ENCODE data around the gene CHIT1. TPM values are rescaled to one million over a fixed set of nuclear protein-coding genes. Genes with fewer than 3 reads are reported as not detected.

CHIT1 gene
- polyA plus RNA-seq, 1 donor from 2014 or later, result not detected

GRCh38 chr1:203239526-203240305 is 10.2 kb upstream of the CHIT1 start:
- no peak for TF ChIP-seq EP300 (conservative IDR thresholded peaks at IDR 0.05; ENCODE audit: poor library complexity, severe bottlenecking)
- TF ChIP-seq MXI1 (conservative IDR thresholded peaks at IDR 0.05; ENCODE audit: poor library complexity, severe bottlenecking), result no peak
- no peak for TF ChIP-seq REST (IDR thresholded peaks at IDR 0.05; ENCODE audit: borderline replicate concordance)
- Histone ChIP-seq H3K9me2 (ENCODE audit: insufficient read depth, low read length) (no peaks in the 10 kb centered on the region), H3K4me3 (ENCODE audit: low read length) (no peak overlapping the region), H3K4me2 (ENCODE audit: low read length) (no peak overlapping the region), H3F3A (ENCODE audit: insufficient read depth, low read length, poor library complexity, severe bottlenecking) (no peaks in the 10 kb centered on the region), H3K27ac (ENCODE audit: low read length) (no peak overlapping the region), H2AFZ (ENCODE audit: low read depth, low read length) (no peak overlapping the region), H3K79me2 (replicated peaks; ENCODE audit: insufficient read depth, low read length) (no peaks in the 10 kb centered on the region), H3K27me3 (ENCODE audit: insufficient read depth, low read depth, low read length) (no peaks in the 10 kb centered on the region), H3K9me3 (ENCODE audit: low read length) (no peaks in the 10 kb centered on the region), H3K36me3 (ENCODE audit: insufficient read depth, low read length) (no peaks in the 10 kb centered on the region), H4K20me1 (ENCODE audit: insufficient read depth) (no peaks in the 10 kb centered on the region), H3K9ac (ENCODE audit: low read length) (no peak overlapping the region)

GRCh38 chr1:203239081-203239480 is 9.6 kb upstream of the CHIT1 start:
- H4K20me1 ChIP-seq (ENCODE audit: insufficient read depth), result no peaks in the 10 kb centered on the region
- no peaks in the 10 kb centered on the region for H3K27me3 ChIP-seq (ENCODE audit: insufficient read depth, low read depth, low read length)
- no peak overlapping the region for H3K4me2 ChIP-seq (ENCODE audit: low read length)
- H3K9me3 ChIP-seq (ENCODE audit: low read length), result no peaks in the 10 kb centered on the region
- no peak overlapping the region for H3K4me3 ChIP-seq (ENCODE audit: low read length)
- H3K27ac ChIP-seq (ENCODE audit: low read length), result no peak overlapping the region
- H3K9ac ChIP-seq (ENCODE audit: low read length), result no peak overlapping the region
- no peaks in the 10 kb centered on the region for H3K36me3 ChIP-seq (ENCODE audit: insufficient read depth, low read length)
- no peak overlapping the region for H2AFZ ChIP-seq (ENCODE audit: low read depth, low read length)
- TF ChIP-seq MXI1 (conservative IDR thresholded peaks at IDR 0.05; ENCODE audit: poor library complexity, severe bottlenecking), result no peak
- no peak for TF ChIP-seq TAF1 (IDR thresholded peaks at IDR 0.05; ENCODE audit: low read depth)
- no peak for TF ChIP-seq SMC3 (conservative IDR thresholded peaks at IDR 0.05; ENCODE audit: poor library complexity)
- TF ChIP-seq EP300 (conservative IDR thresholded peaks at IDR 0.05; ENCODE audit: poor library complexity, severe bottlenecking), result no peak
- TF ChIP-seq POLR2AphosphoS5 (IDR thresholded peaks at IDR 0.05), result no peak
- no peak for TF ChIP-seq EZH2 (IDR thresholded peaks at IDR 0.05; ENCODE audit: borderline replicate concordance, insufficient read depth, low read length, poor library complexity, severe bottlenecking)
- no peak for TF ChIP-seq REST (IDR thresholded peaks at IDR 0.05; ENCODE audit: borderline replicate concordance)
- TF ChIP-seq RAD21 (conservative IDR thresholded peaks at IDR 0.05), result no peak
- TF ChIP-seq CTCF (IDR thresholded peaks at IDR 0.05; ENCODE audit: poor library complexity, severe bottlenecking), result no peak
- no peaks in the 10 kb centered on the region for H3F3A ChIP-seq (ENCODE audit: insufficient read depth, low read length, poor library complexity, severe bottlenecking)
- H3K9me2 ChIP-seq (ENCODE audit: insufficient read depth, low read length), result no peaks in the 10 kb centered on the region
- H3K79me2 ChIP-seq (replicated peaks; ENCODE audit: insufficient read depth, low read length), result no peaks in the 10 kb centered on the region
